Stimulated activated naive B cell treated with anti-CD40 and anti-IgM and Interleukin-4, amounts not matched to agents 10 μg/mL and 1 μg/mL and 100 μg/mL, for 72 hours (primary cell): Measurements from ENCODE around the gene RAB33B.

Experiments used
- ATAC-seq, 2 donors: fragments of 150-1000 bp; cut with Tn5 transposase; replicated peaks; 2 replicates each; pipeline ENCODE4 v1.10.0; 2021; ENCODE audit warnings: moderate library complexity in 1 of 2
- DNase-seq: peaks from one replicate; pipeline ENCODE4 v3.0.0; 2021
- H3K27ac Mint-ChIP-seq: one replicate; pipeline ENCODE4 v1.8.0; 2022; ENCODE audit warnings: mild to moderate bottlenecking, mixed read lengths
- H3K27me3 Mint-ChIP-seq, 2 donors: one replicate each; pipeline ENCODE4 v1.8.0; 2022; ENCODE audit warnings: mixed read lengths in 2 of 2
- H3K36me3 Mint-ChIP-seq, 2 donors: one replicate each; pipeline ENCODE4 v1.8.0; 2022; ENCODE audit warnings: mixed read lengths in 2 of 2, mild to moderate bottlenecking in 1 of 2
- H3K4me1 Mint-ChIP-seq, 2 donors: one replicate each; pipeline ENCODE4 v1.8.0; 2022; ENCODE audit warnings: mixed read lengths in 2 of 2, mild to moderate bottlenecking in 1 of 2
- H3K4me3 Mint-ChIP-seq, 2 donors: one replicate each; pipeline ENCODE4 v1.8.0; 2022; ENCODE audit warnings: mild to moderate bottlenecking in 2 of 2, mixed read lengths in 2 of 2, moderate library complexity in 1 of 2
- H3K9me3 Mint-ChIP-seq, 2 donors: one replicate each; pipeline ENCODE4 v1.8.0; 2022; ENCODE audit warnings: mixed read lengths in 2 of 2, mild to moderate bottlenecking in 1 of 2

RAB33B gene

GRCh38 chr4:139503622-139504166, 49.8 kb downstream of the RAB33B start:
- Mint-ChIP-seq H3K4me3 (no peak overlapping the region), H3K27me3 (no peaks in the 10 kb centered on the region), H3K4me1 (no peaks in the 10 kb centered on the region), H3K36me3 (peaks cover 23 to 46% of the 10 kb centered on the region in 2 donors), H3K27ac (no peak overlapping the region), H3K9me3 (peaks cover 0 to 3% of the 10 kb centered on the region in 2 donors)
- DNase-seq = no peak
- peak; percentile 34 to 71 for ATAC-seq

GRCh38 chr4:139506774-139507173, 52.9 kb downstream of the RAB33B start:
- Mint-ChIP-seq H3K4me1 (no peaks in the 10 kb centered on the region), H3K4me3 (no peak overlapping the region), H3K27me3 (no peaks in the 10 kb centered on the region), H3K9me3 (peaks cover 0 to 3% of the 10 kb centered on the region in 2 donors), H3K36me3 (peaks cover 36 to 59% of the 10 kb centered on the region in 2 donors), H3K27ac (no peak overlapping the region)
- DNase-seq (no peak), ATAC-seq (no peak)

- H3K36me3 Mint-ChIP-seq = peaks cover 31 to 47% of the 10 kb centered on the region in 2 donors
Observed at GRCh38 chr4:139508581-139509237, 54.8 kb downstream of the RAB33B start.

GRCh38 chr4:139509727-139510410, 55.9 kb downstream of the RAB33B start:
- ATAC-seq (no peak), DNase-seq (no peak)
- Mint-ChIP-seq H3K4me3 (no peak overlapping the region), H3K9me3 (no peaks in the 10 kb centered on the region), H3K4me1 (no peaks in the 10 kb centered on the region), H3K36me3 (peaks cover 31 to 43% of the 10 kb centered on the region in 2 donors), H3K27me3 (no peaks in the 10 kb centered on the region), H3K27ac (no peak overlapping the region)

More at GRCh38 chr4:139508581-139509237, 54.8 kb downstream of the RAB33B start:
- no peaks in the 10 kb centered on the region for H3K27me3 Mint-ChIP-seq
- H3K4me3 Mint-ChIP-seq = no peak overlapping the region
- no peaks in the 10 kb centered on the region for H3K4me1 Mint-ChIP-seq
- H3K9me3 Mint-ChIP-seq = peaks cover 0 to 2% of the 10 kb centered on the region in 2 donors
- ATAC-seq (no peak), DNase-seq (no peak)
- H3K27ac Mint-ChIP-seq = no peak overlapping the region

GRCh38 chr4:139511320-139511719, 57.4 kb downstream of the RAB33B start:
- Mint-ChIP-seq H3K9me3 (no peaks in the 10 kb centered on the region), H3K36me3 (peaks cover 38 to 50% of the 10 kb centered on the region in 2 donors), H3K27ac (no peak overlapping the region), H3K27me3 (no peaks in the 10 kb centered on the region), H3K4me1 (no peaks in the 10 kb centered on the region), H3K4me3 (no peak overlapping the region)
- no peak for ATAC-seq
- DNase-seq = no peak

- no peak overlapping the region for H3K4me3 Mint-ChIP-seq
- ATAC-seq (no peak), DNase-seq (no peak)
- no peak overlapping the region for H3K27ac Mint-ChIP-seq
- H3K36me3 Mint-ChIP-seq = peaks cover 37 to 60% of the 10 kb centered on the region in 2 donors
- no peaks in the 10 kb centered on the region for H3K9me3 Mint-ChIP-seq
- no peaks in the 10 kb centered on the region for H3K27me3 Mint-ChIP-seq
- H3K4me1 Mint-ChIP-seq = no peaks in the 10 kb centered on the region
Observed at GRCh38 chr4:139514382-139515059, 60.6 kb downstream of the RAB33B start.

- H3K4me1 Mint-ChIP-seq = no peaks in the 10 kb centered on the region
- DNase-seq = no peak
- ATAC-seq = no peak
- no peak overlapping the region for H3K4me3 Mint-ChIP-seq
- no peaks in the 10 kb centered on the region for H3K9me3 Mint-ChIP-seq
- peaks cover 37 to 58% of the 10 kb centered on the region in 2 donors for H3K36me3 Mint-ChIP-seq
- H3K27me3 Mint-ChIP-seq = no peaks in the 10 kb centered on the region
- no peak overlapping the region for H3K27ac Mint-ChIP-seq
Observed at GRCh38 chr4:139515531-139515958, 61.6 kb downstream of the RAB33B start.

- DNase-seq (no peak), ATAC-seq (peak in 1 of 2 donors; percentile 38)
- Mint-ChIP-seq H3K27me3 (no peaks in the 10 kb centered on the region), H3K36me3 (peaks cover 36 to 65% of the 10 kb centered on the region in 2 donors), H3K27ac (no peak overlapping the region), H3K4me3 (no peak overlapping the region), H3K9me3 (no peaks in the 10 kb centered on the region), H3K4me1 (peaks cover 8 to 12% of the 10 kb centered on the region in 2 donors)
Observed at GRCh38 chr4:139521754-139522401, 68.0 kb downstream of the RAB33B start.

GRCh38 chr4:139522457-139522856, 68.5 kb downstream of the RAB33B start:
- H3K4me3 Mint-ChIP-seq = no peak overlapping the region
- H3K27me3 Mint-ChIP-seq = no peaks in the 10 kb centered on the region
- H3K4me1 Mint-ChIP-seq = peaks cover 8 to 12% of the 10 kb centered on the region in 2 donors
- DNase-seq (no peak), ATAC-seq (no peak)
- H3K27ac Mint-ChIP-seq = no peak overlapping the region
- H3K36me3 Mint-ChIP-seq = peaks cover 34 to 61% of the 10 kb centered on the region in 2 donors
- H3K9me3 Mint-ChIP-seq = no peaks in the 10 kb centered on the region

GRCh38 chr4:139523076-139523475, 69.2 kb downstream of the RAB33B start:
- Mint-ChIP-seq H3K27ac (no peak overlapping the region), H3K4me1 (peaks cover 8 to 12% of the 10 kb centered on the region in 2 donors), H3K4me3 (no peak overlapping the region), H3K9me3 (no peaks in the 10 kb centered on the region), H3K36me3 (peaks cover 37 to 59% of the 10 kb centered on the region in 2 donors), H3K27me3 (no peaks in the 10 kb centered on the region)
- ATAC-seq (no peak), DNase-seq (no peak)

GRCh38 chr4:139524062-139524631, 70.2 kb downstream of the RAB33B start:
- Mint-ChIP-seq H3K27me3 (no peaks in the 10 kb centered on the region), H3K9me3 (no peaks in the 10 kb centered on the region), H3K27ac (peak overlapping the region; percentile 14), H3K4me1 (peaks cover 8 to 12% of the 10 kb centered on the region in 2 donors), H3K36me3 (peaks cover 35 to 58% of the 10 kb centered on the region in 2 donors), H3K4me3 (no peak overlapping the region)
- ATAC-seq (no peak), DNase-seq (no peak)

- DNase-seq (no peak), ATAC-seq (no peak)
- H3K27ac Mint-ChIP-seq = no peak overlapping the region
- H3K9me3 Mint-ChIP-seq = no peaks in the 10 kb centered on the region
- peaks cover 32 to 51% of the 10 kb centered on the region in 2 donors for H3K36me3 Mint-ChIP-seq
- H3K4me3 Mint-ChIP-seq = no peak overlapping the region
- peaks cover 8 to 12% of the 10 kb centered on the region in 2 donors for H3K4me1 Mint-ChIP-seq
- no peaks in the 10 kb centered on the region for H3K27me3 Mint-ChIP-seq
Observed at GRCh38 chr4:139525414-139525813, 71.5 kb downstream of the RAB33B start.
